Common myeloid progenitor, CD34-positive (primary cell): ENCODE measurements around the gene CYP1B1.

Experiments
- CTCF ChIA-PET: fragments of 350-600 bp; sonication (Branson Sonifier 250); formaldehyde crosslinking; loops from one replicate; lab custom pipeline; 2021; ENCODE audit warnings: antibody characterized with exemption; lab: Charles Lee
- POLR2A ChIA-PET: fragments of 350-600 bp; sonication (Branson Sonifier 250); formaldehyde crosslinking; loops from one replicate; lab custom pipeline; 2021; ENCODE audit warnings: antibody characterized with exemption; lab: Charles Lee
- DNase-seq, 3 donors: peaks; one replicate each; pipeline versions ENCODE4 v3.0.0 to v3.0.0-alpha.2; 2013
- H3K27ac ChIP-seq, 2 experiments: 1 replicate in 1 of 2; 2 replicates in 1 of 2; pipeline ENCODE4 v1.7.0; 2013; ENCODE audit warnings: inconsistent platforms in 2 of 2, low read length in 2 of 2, mild to moderate bottlenecking in 2 of 2, low read depth in 1 of 2, moderate library complexity in 1 of 2; ENCODE audit not compliant: severe bottlenecking in 2 of 2, insufficient read depth in 1 of 2, poor library complexity in 1 of 2
- H3K27me3 ChIP-seq, 5 experiments: replicated peaks in 2 of 5; 1 replicate in 3 of 5; 2 replicates in 2 of 5; pipeline versions ENCODE4 v1.6.1 to v1.7.0; 2013; ENCODE audit warnings: low read length in 4 of 5, mild to moderate bottlenecking in 2 of 5, moderate library complexity in 2 of 5, inconsistent platforms in 1 of 5; ENCODE audit not compliant: insufficient read depth in 5 of 5, control insufficient read depth in 4 of 5
- H3K36me3 ChIP-seq, 4 experiments: 1 replicate in 2 of 4; 2 replicates in 2 of 4; pipeline versions ENCODE4 v1.6.1 to v1.7.0; 2013; ENCODE audit warnings: low read length in 3 of 4, control low read depth in 1 of 4, mild to moderate bottlenecking in 1 of 4; ENCODE audit not compliant: control insufficient read depth in 4 of 4, insufficient read depth in 4 of 4
- H3K4me1 ChIP-seq, 4 experiments: 1 replicate in 3 of 4; 2 replicates in 1 of 4; pipeline versions ENCODE4 v1.6.1 to v1.7.1; 2013; ENCODE audit warnings: low read length in 3 of 4, mild to moderate bottlenecking in 3 of 4, control low read depth in 1 of 4, inconsistent platforms in 1 of 4, moderate library complexity in 1 of 4; ENCODE audit not compliant: control insufficient read depth in 4 of 4, insufficient read depth in 4 of 4; ENCODE audit errors: control extremely low read depth in 1 of 4
- H3K4me3 ChIP-seq, 7 experiments: 1 replicate in 4 of 7; 2 replicates in 3 of 7; pipeline versions ENCODE4 v1.5.1 to v1.7.0; 2013; ENCODE audit warnings: mild to moderate bottlenecking in 7 of 7, low read length in 6 of 7, moderate library complexity in 6 of 7, inconsistent platforms in 2 of 7, low read depth in 2 of 7, control low read depth in 1 of 7; ENCODE audit not compliant: insufficient read depth in 4 of 7, control insufficient read depth in 1 of 7; ENCODE audit errors: extremely low read depth in 1 of 7
- H3K9me3 ChIP-seq, 5 experiments: 1 replicate in 4 of 5; 2 replicates in 1 of 5; pipeline versions ENCODE4 v1.6.1 to v1.7.1; 2013; ENCODE audit warnings: low read length in 4 of 5, mild to moderate bottlenecking in 2 of 5, inconsistent platforms in 1 of 5, low read depth in 1 of 5, moderate library complexity in 1 of 5; ENCODE audit not compliant: control insufficient read depth in 4 of 5, insufficient read depth in 2 of 5; ENCODE audit errors: control extremely low read depth in 1 of 5
- WGBS: methylation state at CpG from one replicate; pipeline ENCODE4 v1.1.5; 2013; ENCODE audit not compliant: insufficient coverage; 5-methylcytosine and 5-hydroxymethylcytosine counted together

The CYP1B1 gene

DNA sequence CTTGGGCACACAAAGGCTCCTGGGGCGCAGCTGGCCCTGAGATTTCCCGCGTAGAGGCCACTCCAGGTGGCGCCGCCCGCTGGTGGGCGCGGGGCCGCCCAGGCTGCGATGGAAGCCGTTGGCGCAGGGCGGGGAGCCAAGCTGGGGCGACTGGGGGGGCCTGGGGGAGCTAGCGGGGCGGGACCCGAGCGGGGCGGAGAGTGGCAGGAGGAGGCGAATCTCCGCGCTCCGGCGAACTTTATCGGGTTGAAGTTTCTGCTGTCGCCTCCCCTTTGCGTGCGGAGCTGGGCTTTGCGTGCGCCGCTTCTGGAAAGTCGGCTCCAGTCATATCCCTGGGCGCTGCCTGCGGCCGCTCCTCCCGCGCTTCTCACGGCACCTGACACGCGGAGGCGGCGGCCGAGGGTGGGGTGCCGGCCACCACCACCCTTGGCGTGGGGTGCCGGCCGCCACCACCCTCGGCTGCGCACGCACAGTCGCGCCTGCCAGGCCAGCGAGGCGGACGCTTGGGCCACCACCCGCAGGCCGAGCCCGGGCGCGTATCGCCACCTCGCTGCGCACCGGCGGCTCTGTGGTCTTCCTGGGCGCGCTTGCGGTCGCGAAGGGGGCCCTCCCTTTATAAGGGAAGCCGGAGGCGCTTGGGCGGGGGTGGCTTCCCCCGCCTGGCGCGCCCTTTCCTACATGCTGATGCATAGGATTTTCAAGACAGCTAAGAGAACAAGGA is 919 bp upstream of the CYP1B1 start:
- ChIA-PET POLR2A (no interaction called here), CTCF (interaction anchor here (0.8 to 2.3 kb wide), 10 partner anchors 15 to 680 kb away, joined by 3 to 7 read pairs (median 4); no protein-coding TSS in a partner anchor)
- WGBS = under 1% methylated on average over 64 of the region's 76 CpGs
- peak overlapping the region; percentile 6 to 74 (median 61) for H3K4me3 ChIP-seq
- H3K4me1 ChIP-seq = peaks cover 2 to 50% (median 40%) of the 10 kb centered on the region in 4 experiments
- peak; percentile 87 to 89 (median 88) for DNase-seq
- H3K36me3 ChIP-seq = no peaks in the 10 kb centered on the region
- peaks cover 12 to 88% (median 46%) of the 10 kb centered on the region in 5 experiments for H3K27me3 ChIP-seq
- H3K27ac ChIP-seq = no peak overlapping the region
- H3K9me3 ChIP-seq = peaks cover 0 to 7% (median 0%) of the 10 kb centered on the region in 5 experiments

DNA sequence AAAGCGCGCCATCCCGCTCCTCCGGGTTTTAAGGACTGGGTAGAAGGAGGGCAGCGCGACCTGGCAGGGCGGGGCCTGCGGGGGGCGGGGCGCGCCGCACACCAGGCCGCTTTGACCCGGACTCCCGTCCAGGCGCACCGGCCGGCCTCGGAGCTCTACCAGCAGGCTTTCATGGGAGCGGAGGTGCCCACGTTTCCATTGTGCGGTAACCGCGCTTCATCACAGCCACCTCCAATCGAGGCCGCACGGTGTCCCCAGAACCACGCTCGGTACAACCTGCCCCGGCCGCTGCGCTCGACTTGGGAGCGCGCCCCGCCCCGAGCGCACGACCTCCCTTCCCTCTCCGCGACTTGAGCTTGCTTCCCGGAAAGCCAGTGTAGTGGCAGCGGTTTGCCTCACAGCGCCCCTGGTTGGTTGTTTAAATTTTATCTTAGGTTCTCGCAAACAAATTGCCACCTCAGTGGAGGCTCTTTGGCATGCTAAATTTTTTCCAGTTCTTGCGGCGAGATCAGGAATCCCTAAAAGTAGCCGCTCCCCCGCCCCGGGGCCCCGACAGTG is 280 bp upstream of the CYP1B1 start:
- no peaks in the 10 kb centered on the region for H3K36me3 ChIP-seq
- peaks cover 12 to 94% (median 48%) of the 10 kb centered on the region in 5 experiments for H3K27me3 ChIP-seq
- POLR2A ChIA-PET = no interaction called here
- CTCF ChIA-PET = interaction anchor here (0.7 to 1.5 kb wide), 9 partner anchors 18 to 679 kb away, joined by 3 to 7 read pairs (median 3); no protein-coding TSS in a partner anchor
- H3K9me3 ChIP-seq = peaks cover 0 to 7% (median 0%) of the 10 kb centered on the region in 5 experiments
- WGBS = 0% methylated on average over 25 of the region's 51 CpGs
- peak; percentile 73 to 79 (median 74) for DNase-seq
- H3K27ac ChIP-seq = no peak overlapping the region
- H3K4me3 ChIP-seq = peak overlapping the region in 6 of 7 experiments; percentile 32 to 71 (median 64)
- peaks cover 2 to 50% (median 40%) of the 10 kb centered on the region in 4 experiments for H3K4me1 ChIP-seq

GRCh38 chr2:38074764-38075506 is 1.0 kb downstream of the CYP1B1 start:
- peak overlapping the region in 5 of 7 experiments; percentile 25 to 71 (median 66) for H3K4me3 ChIP-seq
- DNase-seq = peak in 2 of 3 donors; percentile 43 to 59
- peaks cover 2 to 50% (median 40%) of the 10 kb centered on the region in 4 experiments for H3K4me1 ChIP-seq
- ChIA-PET CTCF (interaction anchor here (0.8 to 1.0 kb wide), 2 partner anchors 16 to 31 kb away, joined by 3 read pairs; no protein-coding TSS in a partner anchor), POLR2A (no interaction called here)
- H3K27me3 ChIP-seq = peaks cover 12 to 93% (median 54%) of the 10 kb centered on the region in 5 experiments
- peaks cover 0 to 7% (median 0%) of the 10 kb centered on the region in 5 experiments for H3K9me3 ChIP-seq
- H3K27ac ChIP-seq = no peak overlapping the region
- peaks cover 0 to 4% (median 0%) of the 10 kb centered on the region in 4 experiments for H3K36me3 ChIP-seq
- WGBS = 10% methylated on average over 80 of the region's 82 CpGs

- H3K27ac ChIP-seq = no peak overlapping the region
- peak overlapping the region in 5 of 7 experiments; percentile 30 to 68 (median 52) for H3K4me3 ChIP-seq
- peaks cover 2 to 49% (median 40%) of the 10 kb centered on the region in 4 experiments for H3K4me1 ChIP-seq
- ChIA-PET POLR2A (no interaction called here), CTCF (interaction anchor here (0.8 to 1.0 kb wide), 2 partner anchors 16 to 32 kb away, joined by 3 read pairs; no protein-coding TSS in a partner anchor)
- WGBS = 5% methylated on average over 56 of the region's 58 CpGs
- DNase-seq = peak in 2 of 3 donors; percentile 57 to 67
- peaks cover 0 to 4% (median 0%) of the 10 kb centered on the region in 4 experiments for H3K36me3 ChIP-seq
- peaks cover 12 to 86% (median 55%) of the 10 kb centered on the region in 5 experiments for H3K27me3 ChIP-seq
- H3K9me3 ChIP-seq = peaks cover 0 to 7% (median 0%) of the 10 kb centered on the region in 5 experiments
These were observed 1.7 kb downstream of the CYP1B1 start for GRCh38 chr2:38074058-38074763.

GRCh38 chr2:38073211-38074057 is 2.5 kb downstream of the CYP1B1 start:
- peak overlapping the region in 4 of 7 experiments; percentile 40 to 68 (median 59) for H3K4me3 ChIP-seq
- WGBS = 12% methylated on average over 30 of the region's 32 CpGs
- peaks cover 0 to 4% (median 0%) of the 10 kb centered on the region in 4 experiments for H3K36me3 ChIP-seq
- ChIA-PET POLR2A (no interaction called here), CTCF (no interaction called here)
- H3K4me1 ChIP-seq = peaks cover 2 to 46% (median 40%) of the 10 kb centered on the region in 4 experiments
- no peak overlapping the region for H3K27ac ChIP-seq
- H3K27me3 ChIP-seq = peaks cover 12 to 78% (median 54%) of the 10 kb centered on the region in 5 experiments
- peak in 1 of 3 donors; percentile 19 for DNase-seq
- H3K9me3 ChIP-seq = peaks cover 0 to 7% (median 0%) of the 10 kb centered on the region in 5 experiments
